Lung (tissue), 12 donors: Measurements from ENCODE around the gene TENM4. TPM values are rescaled to one million over a fixed set of nuclear protein-coding genes. Genes with fewer than 3 reads are reported as not detected.

ENCODE experiments used
- ATAC-seq: fragments of 200-7000 bp; cut with Tn5 transposase; one replicate; pipeline ENCODE4 v1.9.1; 2020; ENCODE audit warnings: moderate number of reproducible peaks; ENCODE audit not compliant: insufficient read depth, low FRiP score
- DNase-seq, 3 donors: peaks; one replicate each; pipeline ENCODE4 v3.0.0-alpha.2; 2013 to 2017
- H3K27ac ChIP-seq, 2 donors: one replicate each; pipeline ENCODE4 v1.5.1; 2013; ENCODE audit warnings: mild to moderate bottlenecking in 2 of 2, moderate library complexity in 2 of 2, control low read depth in 1 of 2, inconsistent platforms in 1 of 2, low read depth in 1 of 2, low read length in 1 of 2
- H3K27me3 ChIP-seq, 3 donors: one replicate each; pipeline ENCODE4 v1.5.1; 2013; ENCODE audit warnings: low read length in 2 of 3; ENCODE audit not compliant: control insufficient read depth in 3 of 3, insufficient read depth in 3 of 3
- H3K36me3 ChIP-seq, 4 donors: one replicate each; pipeline ENCODE4 v1.5.1; 2013; ENCODE audit warnings: low read length in 4 of 4, mild to moderate bottlenecking in 1 of 4, moderate library complexity in 1 of 4; ENCODE audit not compliant: control insufficient read depth in 4 of 4, insufficient read depth in 4 of 4
- H3K4me1 ChIP-seq, 5 donors: one replicate each; pipeline ENCODE4 v1.5.1; 2013; ENCODE audit warnings: low read length in 5 of 5, mild to moderate bottlenecking in 2 of 5, moderate library complexity in 1 of 5; ENCODE audit not compliant: control insufficient read depth in 5 of 5, insufficient read depth in 5 of 5
- H3K4me3 ChIP-seq: one replicate; pipeline ENCODE4 v1.5.1; 2013; ENCODE audit warnings: mild to moderate bottlenecking, control low read depth, moderate library complexity
- H3K9ac ChIP-seq, 2 donors: one replicate each; pipeline ENCODE4 v1.5.1; 2013; ENCODE audit warnings: low read length in 2 of 2, control low read depth in 1 of 2; ENCODE audit not compliant: insufficient read depth in 1 of 2
- H3K9me3 ChIP-seq, 4 donors: one replicate each; pipeline ENCODE4 v1.5.1; 2013; ENCODE audit warnings: low read length in 3 of 4, mild to moderate bottlenecking in 1 of 4, moderate library complexity in 1 of 4; ENCODE audit not compliant: control insufficient read depth in 4 of 4, insufficient read depth in 3 of 4
- WGBS, 2 donors: extraction: QIAGEN DNeasy Blood & Tissue Kit; methylation state at CpG; one replicate each; pipeline ENCODE4 v1.1.7; 2013; 5-methylcytosine and 5-hydroxymethylcytosine counted together
- polyA plus RNA-seq, 2 donors: library from polyadenylated mRNA; stranded (reverse); fragments of 200-250 nt; gene quantifications; one replicate each; pipeline ENCODE4 v1.2.1, GENCODE V29; 2013
- total RNA-seq, 2 donors: library from RNA; depleted of rRNA in 1 of 2; stranded (reverse); fragments of >200 nt in 1 of 2; gene quantifications; one replicate each; pipeline ENCODE4 v1.2.1, GENCODE V29; 2014 to 2021
- TF ChIP-seq, protein P1 (sequence below): IDR thresholded peaks from 2 replicates; pipeline ENCODE4 v1.5.1; 2012; ENCODE audit warnings: mild to moderate bottlenecking; ENCODE audit errors: control extremely low read depth, extremely low read depth
- donor health status: control.
- donor health status: control.
- donor health status: Bipolar disorder and iron deficiency.
- donor health status: healthy.
- donor health status: DM: yes; HTN: yes; CAD: no.

Gene TENM4
- total and polyA plus RNA-seq, 4 donors = 0.28 to 16.4 (median 3.2) TPM

DNA sequence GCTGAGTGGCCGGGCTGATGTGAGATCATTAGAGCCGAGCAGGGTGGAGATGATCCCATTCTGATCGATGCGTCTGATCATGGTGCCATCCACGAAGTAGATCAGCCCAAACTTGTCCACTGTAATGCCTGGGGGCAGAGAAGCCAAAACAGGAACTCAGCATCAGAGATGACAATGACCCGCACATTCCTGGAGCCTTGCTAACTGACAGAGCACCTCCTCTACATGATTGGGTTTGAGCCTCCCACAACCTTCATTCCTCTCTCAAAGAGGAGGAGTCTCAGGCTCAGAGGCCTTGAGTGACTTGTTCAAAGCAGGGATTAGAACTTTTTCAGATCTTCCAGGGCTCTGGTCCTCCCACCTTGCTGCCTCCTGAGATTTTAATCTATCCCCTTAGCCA is 732.4 kb downstream of the TENM4 start:
- peaks cover 0 to 3% (median 0%) of the 10 kb centered on the region in 4 donors for H3K36me3 ChIP-seq
- TF ChIP-seq, protein P1, sequence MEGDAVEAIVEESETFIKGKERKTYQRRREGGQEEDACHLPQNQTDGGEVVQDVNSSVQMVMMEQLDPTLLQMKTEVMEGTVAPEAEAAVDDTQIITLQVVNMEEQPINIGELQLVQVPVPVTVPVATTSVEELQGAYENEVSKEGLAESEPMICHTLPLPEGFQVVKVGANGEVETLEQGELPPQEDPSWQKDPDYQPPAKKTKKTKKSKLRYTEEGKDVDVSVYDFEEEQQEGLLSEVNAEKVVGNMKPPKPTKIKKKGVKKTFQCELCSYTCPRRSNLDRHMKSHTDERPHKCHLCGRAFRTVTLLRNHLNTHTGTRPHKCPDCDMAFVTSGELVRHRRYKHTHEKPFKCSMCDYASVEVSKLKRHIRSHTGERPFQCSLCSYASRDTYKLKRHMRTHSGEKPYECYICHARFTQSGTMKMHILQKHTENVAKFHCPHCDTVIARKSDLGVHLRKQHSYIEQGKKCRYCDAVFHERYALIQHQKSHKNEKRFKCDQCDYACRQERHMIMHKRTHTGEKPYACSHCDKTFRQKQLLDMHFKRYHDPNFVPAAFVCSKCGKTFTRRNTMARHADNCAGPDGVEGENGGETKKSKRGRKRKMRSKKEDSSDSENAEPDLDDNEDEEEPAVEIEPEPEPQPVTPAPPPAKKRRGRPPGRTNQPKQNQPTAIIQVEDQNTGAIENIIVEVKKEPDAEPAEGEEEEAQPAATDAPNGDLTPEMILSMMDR = no peak
- 92 to 94% methylated on average over 6 of the region's 6 CpGs for WGBS, 2 donors
- no peak overlapping the region for H3K4me3 ChIP-seq
- no peaks in the 10 kb centered on the region for H3K9me3 ChIP-seq
- DNase-seq = no peak
- no peak for ATAC-seq
- H3K27me3 ChIP-seq = no peaks in the 10 kb centered on the region
- no peaks in the 10 kb centered on the region for H3K4me1 ChIP-seq
- H3K27ac ChIP-seq = no peak overlapping the region
- no peak overlapping the region for H3K9ac ChIP-seq

DNA sequence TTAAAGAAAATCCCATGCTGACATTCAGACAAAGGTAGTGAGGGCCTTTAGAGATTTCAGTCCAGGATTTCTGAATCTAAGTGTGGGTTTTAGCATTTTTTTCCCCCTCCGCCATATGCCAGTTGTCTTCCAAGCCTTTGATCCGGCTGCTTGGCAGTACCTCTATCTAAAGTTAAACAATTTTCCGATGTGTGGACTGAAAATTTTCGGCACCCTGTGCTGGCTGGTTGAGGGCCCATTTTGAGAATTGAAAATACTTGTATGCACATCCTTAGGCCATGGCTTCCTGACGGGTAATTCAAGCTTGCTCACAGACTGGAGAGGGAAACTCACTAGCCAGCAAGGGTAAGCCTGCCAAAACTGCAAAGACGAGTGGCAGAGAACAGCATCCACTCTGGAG is 734.3 kb downstream of the TENM4 start:
- WGBS, 2 donors = 89 to 93% methylated on average over 6 of the region's 6 CpGs
- Histone ChIP-seq H3K27ac (no peak overlapping the region), H3K36me3 (peaks cover 0 to 9% (median 0%) of the 10 kb centered on the region in 4 donors), H3K4me1 (no peaks in the 10 kb centered on the region), H3K27me3 (no peaks in the 10 kb centered on the region), H3K9me3 (peaks cover 0 to 1% (median 0%) of the 10 kb centered on the region in 4 donors), H3K4me3 (no peak overlapping the region), H3K9ac (no peak overlapping the region)
- TF ChIP-seq, protein P1 = no peak
- DNase-seq (no peak), ATAC-seq (no peak)

DNA sequence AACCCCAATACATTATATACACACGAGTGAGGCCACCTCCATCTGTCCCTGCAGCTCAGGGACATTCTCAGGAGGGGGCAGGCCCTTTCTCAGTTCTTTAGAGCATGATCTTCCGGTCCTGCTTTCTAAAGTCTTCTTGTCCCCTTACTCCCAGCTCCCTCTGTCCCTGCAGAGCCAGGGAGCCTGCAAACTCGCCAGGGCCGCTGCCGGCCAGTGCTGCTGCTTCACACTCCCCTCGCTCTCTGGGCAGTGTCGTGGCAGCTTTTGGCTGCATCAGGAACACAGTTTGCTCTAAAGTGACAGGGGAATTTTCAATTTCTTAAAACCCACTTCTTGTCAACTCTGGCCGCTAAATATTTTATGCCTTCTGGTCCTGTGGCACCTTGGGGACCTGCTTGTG is 736.0 kb downstream of the TENM4 start:
- Histone ChIP-seq H3K9me3 (peaks cover 0 to 3% (median 0%) of the 10 kb centered on the region in 4 donors), H3K27me3 (no peaks in the 10 kb centered on the region), H3K4me1 (no peaks in the 10 kb centered on the region), H3K4me3 (no peak overlapping the region), H3K27ac (no peak overlapping the region), H3K9ac (no peak overlapping the region), H3K36me3 (peaks cover 0 to 9% (median 0%) of the 10 kb centered on the region in 4 donors)
- ATAC-seq (no peak), DNase-seq (no peak)
- TF ChIP-seq, protein P1 = no peak
- 86 to 89% methylated on average over 8 of the region's 8 CpGs for WGBS, 2 donors

DNA sequence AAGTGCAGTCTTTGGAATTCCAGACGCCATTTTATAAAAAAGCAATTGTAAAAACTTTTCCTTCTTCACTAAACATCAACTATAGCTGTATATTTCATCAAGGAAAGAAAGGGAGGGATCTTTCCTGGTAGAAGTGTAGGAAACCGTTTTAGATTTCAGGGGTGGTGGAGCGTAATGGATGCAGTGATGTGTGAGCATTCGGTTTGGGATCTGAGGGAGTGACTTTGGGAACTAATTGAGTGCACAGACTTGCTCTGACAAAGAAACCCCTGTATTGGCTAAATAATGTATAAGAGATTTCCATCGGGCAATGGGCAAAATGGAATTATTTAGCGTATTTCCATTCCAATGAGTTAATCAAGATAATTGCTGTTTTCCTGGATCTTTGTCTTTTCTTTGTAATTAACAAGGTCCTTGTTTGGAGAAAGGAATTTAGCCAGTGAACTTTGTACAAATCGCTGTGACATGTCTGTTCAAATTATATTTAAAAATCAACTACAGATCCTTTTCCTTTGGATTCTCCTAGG is 741.2 kb downstream of the TENM4 start:
- no peak for ATAC-seq
- Histone ChIP-seq H3K4me1 (no peaks in the 10 kb centered on the region), H3K4me3 (no peak overlapping the region), H3K9me3 (peaks cover 0 to 3% (median 0%) of the 10 kb centered on the region in 4 donors), H3K36me3 (peaks cover 0 to 6% (median 0%) of the 10 kb centered on the region in 4 donors), H3K27ac (no peak overlapping the region), H3K9ac (no peak overlapping the region), H3K27me3 (no peaks in the 10 kb centered on the region)
- WGBS, 2 donors = 87 to 92% methylated on average over 7 of the region's 7 CpGs
- DNase-seq = no peak
- TF ChIP-seq, protein P1 = no peak
